GM18868 (cell line): ENCODE results near the gene PLEKHH3.
"Not testable (repeated sequence)": the region's sequence is repeated elsewhere in the genome, so short reads cannot be mapped to it uniquely, and the experiment has no call there.

Experiments used
- ATAC-seq: cut with Tn5 transposase; IDR thresholded peaks from one replicate; pipeline ENCODE4 v1.9.1; 2021; ENCODE audit warnings: mild to moderate bottlenecking, moderate library complexity; ENCODE audit not compliant: unreplicated experiment

PLEKHH3 gene

DNA sequence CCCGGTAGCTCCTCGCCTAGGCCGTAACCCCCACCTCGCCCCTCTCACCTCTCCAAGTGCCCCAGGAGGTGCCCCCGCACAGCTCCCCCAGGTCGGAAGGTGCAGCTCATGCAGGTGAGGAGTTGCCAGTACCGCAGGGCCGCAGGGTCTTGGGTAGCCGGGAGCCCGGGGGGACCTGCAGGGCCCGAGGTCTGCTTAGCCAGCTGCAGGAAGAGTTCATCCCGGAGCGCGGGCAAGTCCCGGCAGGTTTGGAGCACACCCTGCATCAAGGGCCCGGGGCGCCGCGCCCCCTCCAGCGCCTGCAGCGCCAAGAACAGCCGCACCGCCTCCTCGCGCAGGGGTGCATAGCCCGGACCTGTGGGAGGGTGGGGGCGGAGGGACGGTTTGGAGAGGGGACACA lies 4.8 kb downstream of the PLEKHH3 start:
- ATAC-seq, result no peak

DNA sequence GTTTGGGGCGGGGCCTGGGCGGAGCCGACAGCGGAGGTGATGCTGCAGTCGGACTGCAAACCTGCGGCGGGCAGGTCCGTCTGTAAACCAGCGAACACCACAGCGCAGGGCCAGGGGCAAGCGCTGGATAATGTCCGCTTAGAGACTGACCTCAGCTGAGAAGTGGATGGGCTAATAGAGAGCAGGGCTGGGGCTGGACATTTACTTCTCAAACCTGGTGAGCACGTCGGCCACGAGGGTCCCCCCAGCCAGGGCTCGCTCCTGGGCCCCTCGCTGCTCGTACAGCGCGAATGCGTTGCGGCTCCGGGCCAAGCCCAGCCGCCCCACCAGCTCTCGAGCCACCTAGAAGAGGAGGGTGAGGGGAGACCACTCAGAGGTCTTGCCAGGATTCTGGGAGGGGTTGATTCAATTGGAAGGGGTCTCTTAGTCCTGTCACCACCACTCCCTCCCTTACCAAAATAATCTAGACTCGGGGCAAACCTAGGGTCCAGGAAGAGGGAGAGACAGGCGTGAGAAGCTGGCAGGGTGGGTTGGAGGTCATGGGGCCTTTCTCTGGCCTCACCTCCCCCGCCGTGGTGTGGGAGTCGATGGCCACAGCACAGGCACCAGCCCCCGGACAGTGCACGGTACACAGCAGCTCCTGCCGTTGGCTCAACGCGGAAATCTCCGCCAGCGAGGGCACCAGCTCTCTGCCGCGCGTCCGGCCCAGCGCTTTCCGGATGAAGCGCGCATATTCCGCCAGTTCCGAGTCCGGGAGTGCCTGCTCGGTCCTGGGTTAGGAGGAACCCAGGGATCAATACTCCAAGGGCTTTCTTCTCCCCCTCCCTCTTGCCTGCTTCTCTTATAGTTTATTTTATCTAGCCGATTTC lies 5.8 kb downstream of the PLEKHH3 start:
- ATAC-seq, result no peak

DNA sequence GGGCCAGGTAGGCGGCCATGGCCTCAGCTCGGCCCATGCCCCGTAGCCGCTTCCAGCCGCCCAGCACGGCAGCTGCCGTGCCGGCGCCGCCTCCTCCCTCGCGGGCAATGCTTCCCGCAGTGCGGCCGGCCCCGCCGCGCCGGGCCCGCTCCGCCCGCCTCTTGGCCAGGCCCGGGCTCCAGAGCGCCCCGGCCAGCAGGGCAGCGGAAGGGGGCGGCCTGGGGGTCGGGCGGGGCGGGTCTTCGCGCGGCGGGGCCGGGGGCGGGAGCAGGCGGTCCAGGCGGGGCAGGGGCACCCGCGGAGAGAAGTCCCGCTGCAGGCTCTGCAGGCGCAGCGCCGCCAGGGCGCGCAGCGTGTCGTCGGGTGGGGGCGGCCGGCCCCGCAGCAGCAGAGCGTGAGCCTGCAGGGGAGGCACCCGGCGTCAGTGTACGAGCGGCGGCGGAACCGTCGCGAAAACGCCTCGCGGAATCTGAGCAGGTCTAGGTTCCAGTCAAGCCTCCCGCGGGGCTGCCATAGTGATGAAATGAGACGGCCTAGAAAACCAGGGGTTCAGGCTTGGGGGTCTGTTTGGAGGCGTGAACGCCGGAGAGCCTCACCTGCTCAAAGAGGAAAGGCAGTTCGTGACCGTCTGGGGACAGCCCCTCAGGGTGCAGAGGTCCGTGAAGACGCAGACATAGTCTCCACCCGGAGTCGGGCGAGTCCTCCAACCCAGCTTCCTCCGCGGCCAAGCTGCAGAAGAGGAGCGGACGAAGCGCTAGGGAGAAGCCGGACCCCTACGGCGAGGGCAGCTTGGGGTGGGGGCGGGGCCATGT lies 6.6 kb downstream of the PLEKHH3 start:
- no peak for ATAC-seq

DNA sequence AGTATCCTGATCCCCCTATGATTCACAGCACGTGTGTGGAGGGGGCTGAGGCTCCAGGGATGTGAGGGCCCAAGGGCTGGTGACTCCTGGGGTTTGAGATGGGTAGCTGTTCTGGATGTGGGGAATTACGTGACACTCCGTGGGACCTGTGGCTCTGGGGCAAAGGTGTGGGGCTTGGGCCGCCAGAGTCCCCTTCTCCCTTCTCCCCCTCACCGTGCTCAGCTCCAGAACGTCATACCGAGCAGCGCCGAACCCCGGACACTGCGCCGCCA lies 7.2 kb downstream of the PLEKHH3 start:
- ATAC-seq, result no peak

DNA sequence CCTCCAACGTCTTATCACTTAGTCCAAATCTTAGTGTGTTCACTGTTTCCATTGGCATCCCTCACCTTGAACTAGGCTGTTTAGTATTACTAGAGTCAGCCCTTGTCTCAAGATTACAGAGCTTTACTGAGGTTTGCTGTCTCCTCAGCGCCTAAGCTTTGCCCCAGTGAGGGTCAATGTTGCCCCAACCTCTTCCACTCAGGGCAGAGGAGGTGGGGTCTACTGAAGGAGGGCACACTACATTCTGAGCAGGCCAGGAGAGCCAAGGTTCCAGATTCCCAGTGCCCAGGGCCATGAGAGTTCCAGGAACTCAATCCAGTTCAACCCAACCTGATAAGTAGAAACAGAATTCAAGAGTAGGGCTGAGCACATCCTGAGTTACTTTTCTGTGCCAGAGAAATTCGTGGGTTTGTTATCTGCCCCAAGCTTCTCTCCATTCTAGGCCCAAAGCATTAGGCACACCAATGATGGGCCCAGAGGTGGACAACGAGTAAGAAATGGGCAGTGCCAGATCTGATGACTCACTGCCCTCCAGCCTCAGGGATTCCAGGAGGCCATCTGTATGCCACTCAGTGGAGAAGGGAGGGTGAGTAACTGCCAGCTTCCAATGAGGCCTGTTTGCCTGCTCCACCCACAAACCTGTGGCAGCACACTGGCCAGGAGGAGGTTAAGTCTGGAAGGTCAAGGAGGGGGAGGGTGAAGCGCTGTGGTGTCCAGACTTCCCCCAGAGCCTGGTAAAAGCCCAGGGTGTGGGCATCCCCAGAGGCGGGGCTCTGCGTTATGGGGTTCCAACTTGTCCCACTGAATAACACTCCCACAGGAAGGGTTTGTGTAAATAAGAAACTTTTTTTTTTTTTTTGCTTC lies 9.5 kb downstream of the PLEKHH3 start:
- ATAC-seq, result no peak

DNA sequence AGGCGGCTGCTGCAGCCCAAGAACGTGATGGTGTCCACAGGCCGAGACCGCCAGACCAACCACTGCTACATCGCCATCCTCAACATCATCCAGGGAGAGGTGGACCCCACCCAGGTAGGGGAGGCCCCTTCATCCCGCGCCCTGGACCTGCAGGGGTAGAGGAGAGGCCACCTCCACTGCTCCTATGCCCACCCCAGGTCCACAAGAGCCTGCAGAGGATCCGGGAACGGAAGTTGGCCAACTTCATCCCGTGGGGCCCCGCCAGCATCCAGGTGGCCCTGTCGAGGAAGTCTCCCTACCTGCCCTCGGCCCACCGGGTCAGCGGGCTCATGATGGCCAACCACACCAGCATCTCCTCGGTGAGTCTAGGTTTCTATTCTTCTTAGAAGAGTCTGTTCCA lies 10.7 kb downstream of the PLEKHH3 start:
- ATAC-seq, result not testable (repeated sequence)

DNA sequence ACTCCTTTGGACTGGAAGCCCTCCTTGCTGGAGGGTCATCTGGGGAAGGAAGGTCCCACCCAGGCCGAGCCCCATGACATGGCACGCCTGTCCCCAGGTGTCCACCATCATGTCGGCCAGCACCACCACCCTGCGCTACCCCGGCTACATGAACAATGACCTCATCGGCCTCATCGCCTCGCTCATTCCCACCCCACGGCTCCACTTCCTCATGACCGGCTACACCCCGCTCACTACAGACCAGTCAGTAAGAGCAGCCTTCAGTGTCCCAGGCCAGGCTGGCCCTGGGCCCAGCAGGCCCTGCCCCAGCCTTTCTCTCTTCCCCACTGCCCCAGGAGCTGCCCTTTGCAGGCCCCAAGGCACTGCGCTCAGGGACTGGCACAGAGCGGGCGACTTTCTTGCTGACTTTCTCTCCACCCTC lies 11.2 kb downstream of the PLEKHH3 start:
- ATAC-seq, result no peak

DNA sequence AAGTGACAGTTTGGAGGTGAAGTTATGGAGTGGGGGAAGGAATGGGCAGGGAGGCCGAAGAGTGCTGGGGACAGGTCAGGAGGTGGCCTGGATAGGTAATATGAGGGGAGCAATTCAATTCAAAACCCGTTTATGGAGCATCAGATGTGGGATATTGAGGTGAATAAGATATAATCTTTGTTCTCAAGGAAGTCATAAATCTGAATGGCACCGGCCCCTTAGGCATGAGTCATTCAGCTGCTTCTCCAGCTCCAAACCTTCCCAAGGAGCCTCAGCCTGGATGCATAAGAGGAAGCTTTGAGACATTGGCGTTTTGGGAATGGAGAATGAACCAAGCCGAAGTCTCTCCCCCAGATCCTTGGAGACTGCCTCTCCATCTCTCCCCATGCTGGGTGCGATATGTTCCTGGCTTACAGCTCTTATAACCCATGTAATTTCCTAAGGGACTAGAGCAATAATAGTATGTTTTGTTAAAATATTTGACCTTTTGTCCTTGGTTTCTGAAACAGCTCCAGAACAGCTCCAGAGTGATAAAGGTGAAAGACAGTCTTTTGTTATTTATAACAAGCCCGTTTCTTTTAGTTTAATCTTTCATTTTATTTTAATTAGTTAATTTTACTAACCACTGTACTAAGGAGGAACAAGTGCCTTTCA lies 16.0 kb downstream of the PLEKHH3 start:
- ATAC-seq, result no peak

DNA sequence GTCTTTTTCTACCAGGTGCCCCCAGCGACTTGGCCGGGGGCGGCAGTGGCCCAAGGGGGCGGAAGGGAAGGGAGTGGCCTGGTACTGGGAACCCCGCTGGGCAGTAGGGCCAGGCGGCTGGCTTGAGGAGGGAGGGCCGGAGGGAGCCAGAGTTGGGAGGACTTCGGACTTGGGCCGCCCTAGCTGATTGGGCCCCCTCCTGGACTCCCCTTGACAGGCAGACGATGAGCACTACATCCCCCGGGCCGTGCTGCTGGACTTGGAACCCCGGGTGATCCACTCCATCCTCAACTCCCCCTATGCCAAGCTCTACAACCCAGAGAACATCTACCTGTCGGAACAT lies 16.9 kb downstream of the PLEKHH3 start:
- ATAC-seq, result not testable (repeated sequence)

DNA sequence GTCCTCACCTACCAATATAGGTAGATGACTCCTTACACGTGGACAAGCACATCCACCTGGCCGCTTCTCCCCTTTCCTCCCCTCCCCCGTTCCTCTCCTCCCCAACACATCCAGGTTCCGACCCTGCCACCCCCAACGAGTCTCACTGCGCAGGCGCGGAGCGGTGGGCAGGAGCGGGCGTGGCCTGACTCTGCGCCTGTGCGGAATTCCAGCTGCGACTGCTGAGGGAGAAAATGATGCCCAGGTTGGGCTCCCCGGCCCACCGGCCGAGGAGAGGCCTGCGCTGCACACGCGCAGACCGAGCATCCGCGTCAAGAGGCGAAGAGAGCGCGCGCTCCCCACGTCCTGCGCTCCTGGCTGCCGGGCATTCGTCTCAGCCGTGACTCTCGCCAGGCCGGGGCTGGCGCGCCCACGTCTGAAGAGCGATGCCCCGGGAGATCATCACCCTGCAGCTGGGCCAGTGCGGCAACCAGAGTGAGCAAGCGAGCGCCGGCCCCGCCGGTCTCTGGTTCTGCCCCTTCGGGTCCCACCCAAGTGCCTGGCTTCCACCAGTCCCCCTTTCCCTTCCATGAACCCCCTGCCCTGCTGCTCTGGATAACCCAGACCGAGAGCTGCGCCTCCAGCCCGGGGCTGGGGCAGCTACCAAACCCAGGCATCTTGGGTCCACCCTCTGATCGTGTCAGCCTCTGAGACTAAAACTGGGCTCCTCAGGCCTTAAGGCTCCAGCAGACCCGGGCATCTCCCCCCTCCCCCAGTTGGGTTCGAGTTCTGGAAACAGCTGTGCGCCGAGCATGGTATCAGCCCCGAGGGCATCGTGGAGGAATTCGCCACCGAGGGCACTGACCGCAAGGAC lies 17.5 kb downstream of the PLEKHH3 start, which contains the start of gene TUBG2:
Gene TUBG2, plus strand, starts transcription at position 206 of the 853 bp plus-strand sequence. Its CDS starts 220 bp downstream, at position 426.
- peak; percentile 51 for ATAC-seq

DNA sequence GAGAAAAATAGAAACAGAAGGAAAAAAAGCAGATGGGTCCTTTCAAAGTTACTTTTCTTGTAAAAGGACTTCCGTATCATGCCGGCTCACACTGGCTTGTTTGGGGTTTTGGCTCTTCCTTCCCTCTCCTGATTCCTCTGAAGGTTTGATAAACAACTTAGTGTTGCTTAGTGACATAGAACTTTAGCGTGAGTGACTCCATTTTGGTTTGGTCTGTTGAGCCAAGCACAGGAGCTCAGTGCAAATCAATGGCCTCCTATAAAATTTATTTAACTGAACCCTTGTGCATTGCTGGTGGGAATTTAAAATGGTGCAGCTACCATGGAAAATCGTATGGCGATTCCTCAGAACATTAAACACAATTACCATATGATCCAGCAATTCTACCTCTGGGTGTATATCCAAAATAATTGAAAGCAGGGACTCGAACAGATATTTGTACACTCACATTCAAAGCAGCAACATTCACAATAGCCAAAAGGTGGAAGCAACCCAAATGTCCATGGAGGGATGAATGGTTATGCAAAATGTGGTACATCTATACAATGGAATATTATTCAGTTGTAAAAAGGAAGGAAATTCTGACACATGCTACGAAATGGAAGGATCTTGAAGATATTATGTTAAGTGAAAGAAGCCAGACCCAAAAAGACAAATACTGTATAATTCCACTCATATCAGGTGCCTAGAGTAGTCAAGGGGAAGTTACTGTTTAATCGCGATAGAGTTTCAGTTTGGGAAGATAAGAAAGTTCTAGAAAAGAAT lies 18.8 kb downstream of the PLEKHH3 start:
- no peak for ATAC-seq

DNA sequence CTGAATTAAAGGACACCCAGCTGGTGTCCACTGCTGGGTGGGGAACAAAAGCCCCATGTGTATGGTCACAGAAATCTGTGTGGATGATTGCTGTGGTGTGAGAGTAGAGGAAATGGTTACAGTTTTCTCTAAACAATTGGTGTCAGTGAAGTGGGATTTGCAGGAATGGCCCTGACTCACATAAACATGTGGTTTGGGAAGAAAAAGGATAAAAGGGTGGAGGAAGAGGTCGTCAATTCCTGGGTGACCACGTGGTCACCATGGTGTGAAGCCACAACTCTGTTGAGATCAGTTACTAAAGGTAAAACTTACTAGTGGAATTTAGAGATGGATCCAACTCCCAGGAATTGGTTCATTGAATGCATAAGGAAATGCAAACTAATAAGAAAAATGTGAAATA lies 21.3 kb downstream of the PLEKHH3 start:
- ATAC-seq, result no peak

DNA sequence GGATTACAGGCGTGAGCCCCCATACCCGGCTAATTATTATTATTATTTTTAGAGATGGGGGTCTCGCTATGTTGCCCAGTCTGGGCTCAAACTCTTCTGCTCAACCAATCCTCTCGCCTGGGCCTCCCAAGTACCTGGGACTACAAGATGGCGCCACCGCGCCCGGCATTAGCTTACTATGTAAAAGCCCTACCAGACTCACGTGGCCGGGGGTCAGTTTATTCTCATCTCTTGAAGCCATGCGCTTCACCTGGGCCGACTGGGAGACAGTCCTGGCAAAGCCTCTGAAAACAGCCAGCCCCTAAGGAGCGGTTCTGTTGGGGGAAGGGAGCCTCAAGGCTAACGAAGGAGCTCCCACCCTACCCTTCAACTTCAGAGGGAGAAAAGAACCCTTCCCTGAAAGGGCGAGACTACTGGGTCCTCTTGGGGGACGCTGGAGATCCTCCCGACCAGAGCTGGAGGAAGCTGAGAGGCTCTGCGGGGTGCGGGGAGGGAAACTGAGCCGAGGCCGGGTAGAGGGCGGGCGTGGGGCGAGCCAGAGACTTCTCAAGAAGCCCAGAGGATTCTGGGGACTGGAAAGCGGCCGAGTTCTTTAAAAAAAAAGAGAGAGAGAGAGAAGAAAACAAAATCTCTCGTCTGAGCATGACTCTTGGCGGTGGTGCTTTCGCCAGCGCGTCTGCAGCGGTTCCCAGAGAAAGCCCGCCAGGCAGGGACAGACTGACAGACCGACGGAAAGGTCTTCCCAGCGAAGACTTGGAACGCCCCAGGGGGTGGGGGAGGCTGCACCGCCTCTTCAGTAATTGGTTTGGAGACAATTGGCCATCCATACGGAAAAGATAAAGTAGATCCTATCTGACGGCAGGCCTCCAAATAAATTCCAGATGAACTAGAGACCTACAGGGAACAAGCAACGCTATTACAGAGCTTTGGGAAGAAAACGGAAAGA lies 23.3 kb downstream of the PLEKHH3 start:
- no peak for ATAC-seq

DNA sequence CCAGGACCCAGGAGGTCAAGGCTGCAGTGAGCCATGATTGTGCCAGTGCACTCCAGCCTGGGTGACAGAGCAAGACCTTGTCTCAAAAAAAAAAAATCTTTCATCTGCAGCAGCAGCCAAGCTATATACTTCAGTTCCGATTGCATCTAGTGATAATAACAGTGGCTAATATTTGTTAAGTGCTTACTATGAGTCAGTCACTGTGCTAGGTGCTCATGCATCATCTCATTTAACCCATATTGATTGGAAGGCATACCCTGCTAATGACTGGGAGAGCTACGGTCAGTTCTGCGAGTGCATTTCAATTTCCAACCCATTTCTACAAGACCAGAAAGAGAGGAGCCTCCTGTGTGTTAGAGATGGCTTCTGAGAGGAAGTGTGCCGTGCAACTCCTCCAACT lies 25.4 kb downstream of the PLEKHH3 start:
- no peak for ATAC-seq

DNA sequence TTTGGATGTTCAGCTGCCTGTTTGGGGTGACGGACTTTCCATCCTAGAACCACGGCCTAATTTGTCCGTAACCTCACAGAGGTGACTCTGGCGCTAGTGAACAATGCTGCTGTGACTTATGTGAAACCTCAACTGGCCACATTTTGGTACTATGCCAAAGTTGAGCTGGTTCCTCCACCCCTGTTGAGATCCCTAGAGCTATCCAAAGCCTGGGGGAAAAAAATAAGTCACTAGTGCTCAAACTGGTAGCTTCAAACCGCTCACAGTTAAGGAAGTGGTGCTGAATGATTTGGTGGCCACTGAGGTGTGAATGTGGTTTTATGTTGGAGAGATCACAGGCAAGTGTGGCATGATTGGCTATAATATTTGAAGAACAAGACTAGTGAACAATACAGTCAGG lies 29.0 kb downstream of the PLEKHH3 start:
- ATAC-seq, result no peak

DNA sequence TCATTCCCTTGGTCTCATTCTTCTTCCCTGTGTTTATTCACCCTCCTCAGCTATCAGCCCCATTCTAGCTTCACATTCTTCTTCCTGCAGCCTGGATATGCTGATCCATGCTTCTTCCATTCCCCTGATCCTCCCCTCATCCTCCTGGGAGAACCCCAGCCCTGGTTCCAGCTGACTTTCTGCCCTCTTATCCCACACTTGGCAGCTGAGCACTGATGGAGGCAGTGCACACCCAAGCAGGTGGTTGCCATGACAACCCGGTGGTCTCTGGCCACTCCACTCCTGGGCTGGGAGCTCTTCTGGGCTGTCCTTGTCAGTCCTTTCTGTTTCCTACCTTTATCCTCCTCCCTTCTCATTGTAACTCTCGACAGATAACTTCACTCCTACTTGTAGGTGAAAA lies 34.5 kb downstream of the PLEKHH3 start:
- no peak for ATAC-seq

DNA sequence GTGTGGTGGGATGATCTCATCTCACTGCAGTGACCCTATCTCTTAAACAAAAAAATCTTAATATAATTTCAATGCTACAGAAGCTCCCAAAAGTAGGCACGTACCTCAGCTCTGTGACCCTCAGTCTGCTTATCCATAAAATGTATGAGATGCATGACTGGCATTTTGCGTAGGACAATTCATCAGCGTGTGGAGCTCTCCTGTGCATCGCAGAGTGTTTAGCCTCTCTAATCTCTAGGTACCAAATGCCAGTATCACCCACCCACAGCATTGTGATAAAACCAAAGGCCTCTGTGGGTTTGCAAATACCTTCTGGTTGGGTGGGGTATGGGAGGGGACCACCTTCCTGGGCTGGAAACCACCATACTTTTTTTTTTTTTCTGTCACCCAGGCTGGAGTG lies 36.7 kb downstream of the PLEKHH3 start:
- ATAC-seq, result no peak

DNA sequence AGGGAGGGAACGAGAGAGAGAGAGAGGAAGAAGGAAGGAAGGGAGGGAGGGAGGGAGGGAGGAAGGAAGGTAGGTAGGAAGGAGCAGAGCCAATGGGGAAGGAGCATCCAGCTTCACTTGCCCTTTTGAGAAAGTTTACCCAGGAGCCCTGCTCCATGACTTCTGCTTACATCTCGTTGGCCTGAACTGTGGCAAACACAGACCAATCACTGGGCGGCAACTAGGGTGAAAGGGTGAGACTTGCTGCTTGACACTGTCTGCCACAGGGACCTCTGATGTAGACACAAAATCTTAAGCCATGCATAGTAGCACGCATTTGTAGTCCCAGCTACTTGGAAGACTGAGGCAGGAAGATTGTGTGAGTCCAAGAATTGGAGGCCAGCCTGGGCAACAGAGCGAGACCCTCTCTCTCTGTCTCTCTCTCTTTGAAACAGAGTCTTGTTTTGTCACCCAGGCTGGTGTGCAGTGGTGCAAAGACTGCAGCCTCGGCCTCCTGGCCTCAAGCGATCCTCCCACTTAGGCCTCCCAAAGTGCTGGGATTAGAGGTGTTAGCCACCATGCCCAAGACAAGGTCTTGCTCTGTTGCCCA lies 37.2 kb downstream of the PLEKHH3 start:
- no peak for ATAC-seq
